Endodermal cell (in vitro differentiated cells): ENCODE data around the gene NCKAP5. TPM values are rescaled to one million over a fixed set of nuclear protein-coding genes. Genes with fewer than 3 reads are reported as not detected.
"Not testable (repeated sequence)": the region's sequence is repeated elsewhere in the genome, so short reads cannot be mapped to it uniquely, and the experiment has no call there.

Experiments used
- DNase-seq: peaks from one replicate; pipeline ENCODE4 v3.0.0-alpha.2; 2017
- H3K27ac ChIP-seq: 2 replicates; pipeline ENCODE4 v1.5.1; 2013; ENCODE audit warnings: mild to moderate bottlenecking, low read depth, low read length, moderate library complexity
- H3K27me3 ChIP-seq: 2 replicates; pipeline ENCODE4 v1.6.1; 2013; ENCODE audit warnings: mild to moderate bottlenecking, low read length, moderate library complexity; ENCODE audit not compliant: insufficient read depth, control insufficient read depth, poor library complexity, severe bottlenecking
- H3K36me3 ChIP-seq: 2 replicates; pipeline ENCODE4 v1.7.0; 2013; ENCODE audit warnings: mild to moderate bottlenecking, low read length, moderate library complexity; ENCODE audit not compliant: control insufficient read depth, insufficient read depth
- H3K4me1 ChIP-seq: one replicate; pipeline ENCODE4 v1.7.0; 2013; ENCODE audit warnings: low read length; ENCODE audit not compliant: control insufficient read depth, insufficient read depth
- H3K4me3 ChIP-seq: 2 replicates; pipeline ENCODE4 v1.5.1; 2013; ENCODE audit warnings: mild to moderate bottlenecking, low read length, moderate library complexity
- H3K9ac ChIP-seq: 2 replicates; pipeline ENCODE4 v1.6.1; 2013; ENCODE audit warnings: mild to moderate bottlenecking, low read length, moderate library complexity; ENCODE audit not compliant: poor library complexity, severe bottlenecking; ENCODE audit errors: extremely low read depth
- H3K9me3 ChIP-seq: 2 replicates; pipeline ENCODE4 v1.6.1; 2013; ENCODE audit warnings: mild to moderate bottlenecking, low read length, moderate library complexity; ENCODE audit not compliant: control insufficient read depth
- H3K27ac Mint-ChIP-seq: 2 replicates; pipeline ENCODE4 v1.8.0; 2020; ENCODE audit warnings: mixed read lengths
- H3K27me3 Mint-ChIP-seq: 2 replicates; pipeline ENCODE4 v1.8.0; 2021; ENCODE audit warnings: mild to moderate bottlenecking, mixed read lengths; ENCODE audit not compliant: insufficient read depth
- H3K36me3 Mint-ChIP-seq: 2 replicates; pipeline ENCODE4 v1.8.0; 2020; ENCODE audit warnings: low read depth, mixed read lengths
- H3K4me1 Mint-ChIP-seq: 2 replicates; pipeline ENCODE4 v1.8.0; 2020; ENCODE audit warnings: mixed read lengths
- H3K4me3 Mint-ChIP-seq: 2 replicates; pipeline ENCODE4 v1.8.0; 2020; ENCODE audit warnings: mild to moderate bottlenecking, moderate library complexity, mixed read lengths
- H3K9me3 Mint-ChIP-seq: 2 replicates; pipeline ENCODE4 v1.8.0; 2020; ENCODE audit warnings: mild to moderate bottlenecking, mixed read lengths
- CTCF ChIP-seq: fragments of 200-600 bp; sonication (generic); conservative IDR thresholded peaks from 2 replicates; pipeline ENCODE4 v1.5.0; 2021; ENCODE audit warnings: antibody characterized with exemption, mild to moderate bottlenecking
- WGBS, 2 experiments: methylation state at CpG; one replicate each; pipeline versions ENCODE4 v1.1.5 to v1.1.7; 2013; ENCODE audit warnings: missing lambda C conversion rate in 2 of 2, mixed read lengths in 1 of 2; ENCODE audit not compliant: insufficient coverage in 1 of 2, insufficient read length in 1 of 2; 5-methylcytosine and 5-hydroxymethylcytosine counted together
- total RNA-seq, 2 donors: library from RNA; stranded (reverse); fragmentation: NEBNext Ultra II Directional in 1 of 2; extraction: Animal tissue kit (Norgen Biotek cat#: 25700) in 1 of 2; gene quantifications; 2 replicates in 1 of 2; 3 replicates in 1 of 2; pipeline ENCODE4 v1.2.1, GENCODE V29; 2021

The NCKAP5 gene
- total RNA-seq, 2 donors from 2014 or later = 0.58 to 0.92 TPM

- no peak overlapping the region for H3K4me3 Mint-ChIP-seq
- H3K27me3 Mint-ChIP-seq = peaks cover 1% of the 10 kb centered on the region
- no peaks in the 10 kb centered on the region for H3K27me3 ChIP-seq
- H3K36me3 Mint-ChIP-seq = peaks cover 3% of the 10 kb centered on the region
- no peak overlapping the region for H3K9ac ChIP-seq
- H3K36me3 ChIP-seq = no peaks in the 10 kb centered on the region
- DNase-seq = no peak
- WGBS, 2 experiments = 83 to 100% methylated on average over 1 to 9 of the region's 9 CpGs
- no peak overlapping the region for H3K27ac Mint-ChIP-seq
- H3K4me1 Mint-ChIP-seq = peaks cover 10% of the 10 kb centered on the region
- TF ChIP-seq CTCF = no peak
- peaks cover 50% of the 10 kb centered on the region for H3K9me3 Mint-ChIP-seq
- no peak overlapping the region for H3K27ac ChIP-seq
- H3K9me3 ChIP-seq = peaks cover 29% of the 10 kb centered on the region
- H3K4me3 ChIP-seq = no peak overlapping the region
- peaks cover 6% of the 10 kb centered on the region for H3K4me1 ChIP-seq
These were observed 756.9 kb downstream of the NCKAP5 start for GRCh38 chr2:132811148-132811915.

GRCh38 chr2:132809962-132810361 is 758.3 kb downstream of the NCKAP5 start:
- not testable (repeated sequence) for H3K27ac ChIP-seq, H3K4me3 ChIP-seq, H3K27me3 ChIP-seq, H3K9ac ChIP-seq, H3K36me3 Mint-ChIP-seq, H3K36me3 ChIP-seq, H3K4me3 Mint-ChIP-seq, H3K4me1 ChIP-seq, H3K27me3 Mint-ChIP-seq, DNase-seq, H3K27ac Mint-ChIP-seq
- peaks cover 35% of the 10 kb centered on the region for H3K9me3 ChIP-seq
- Mint-ChIP-seq H3K9me3 (peaks cover 57% of the 10 kb centered on the region), H3K4me1 (peaks cover 10% of the 10 kb centered on the region)
- WGBS, 2 experiments = 100% methylated on average over 1 of the region's 1 CpG; no CpG with 5 or more reads in 1 of the 2 experiments

GRCh38 chr2:132804051-132804450 is 764.2 kb downstream of the NCKAP5 start:
- no peak for DNase-seq
- 57 to 63% methylated on average over 2 to 4 of the region's 4 CpGs for WGBS, 2 experiments
- peaks cover 11% of the 10 kb centered on the region for H3K4me1 Mint-ChIP-seq
- no peaks in the 10 kb centered on the region for H3K27me3 Mint-ChIP-seq
- H3K27ac ChIP-seq = no peak overlapping the region
- H3K9me3 ChIP-seq = peaks cover 17% of the 10 kb centered on the region
- H3K27me3 ChIP-seq = no peaks in the 10 kb centered on the region
- peaks cover 34% of the 10 kb centered on the region for H3K9me3 Mint-ChIP-seq
- peak overlapping the region; percentile 19 for H3K27ac Mint-ChIP-seq
- no peaks in the 10 kb centered on the region for H3K4me1 ChIP-seq
- TF ChIP-seq CTCF = no peak
- no peak overlapping the region for H3K4me3 Mint-ChIP-seq
- H3K4me3 ChIP-seq = no peak overlapping the region
- no peaks in the 10 kb centered on the region for H3K36me3 ChIP-seq
- peaks cover 3% of the 10 kb centered on the region for H3K36me3 Mint-ChIP-seq
- no peak overlapping the region for H3K9ac ChIP-seq

- H3K9me3 Mint-ChIP-seq = no peaks in the 10 kb centered on the region
- no peak for TF ChIP-seq CTCF
These were observed 769.9 kb downstream of the NCKAP5 start for GRCh38 chr2:132798341-132798740.

More at GRCh38 chr2:132798341-132798740, 769.9 kb downstream of the NCKAP5 start:
- H3K27me3 ChIP-seq = no peaks in the 10 kb centered on the region
- no peak overlapping the region for H3K27ac ChIP-seq
- Mint-ChIP-seq H3K27ac (no peak overlapping the region), H3K4me1 (no peaks in the 10 kb centered on the region), H3K36me3 (no peaks in the 10 kb centered on the region), H3K27me3 (no peaks in the 10 kb centered on the region), H3K4me3 (no peak overlapping the region)
- no peak overlapping the region for H3K9ac ChIP-seq
- no peak overlapping the region for H3K4me3 ChIP-seq
- DNase-seq = no peak
- H3K4me1 ChIP-seq = no peaks in the 10 kb centered on the region
- H3K36me3 ChIP-seq = no peaks in the 10 kb centered on the region
- no peaks in the 10 kb centered on the region for H3K9me3 ChIP-seq
